Measurements from ENCODE around the gene PCDHA11. TPM values are rescaled to one million over a fixed set of nuclear protein-coding genes. Genes with fewer than 3 reads are reported as not detected.

PCDHA11 gene, protein sequence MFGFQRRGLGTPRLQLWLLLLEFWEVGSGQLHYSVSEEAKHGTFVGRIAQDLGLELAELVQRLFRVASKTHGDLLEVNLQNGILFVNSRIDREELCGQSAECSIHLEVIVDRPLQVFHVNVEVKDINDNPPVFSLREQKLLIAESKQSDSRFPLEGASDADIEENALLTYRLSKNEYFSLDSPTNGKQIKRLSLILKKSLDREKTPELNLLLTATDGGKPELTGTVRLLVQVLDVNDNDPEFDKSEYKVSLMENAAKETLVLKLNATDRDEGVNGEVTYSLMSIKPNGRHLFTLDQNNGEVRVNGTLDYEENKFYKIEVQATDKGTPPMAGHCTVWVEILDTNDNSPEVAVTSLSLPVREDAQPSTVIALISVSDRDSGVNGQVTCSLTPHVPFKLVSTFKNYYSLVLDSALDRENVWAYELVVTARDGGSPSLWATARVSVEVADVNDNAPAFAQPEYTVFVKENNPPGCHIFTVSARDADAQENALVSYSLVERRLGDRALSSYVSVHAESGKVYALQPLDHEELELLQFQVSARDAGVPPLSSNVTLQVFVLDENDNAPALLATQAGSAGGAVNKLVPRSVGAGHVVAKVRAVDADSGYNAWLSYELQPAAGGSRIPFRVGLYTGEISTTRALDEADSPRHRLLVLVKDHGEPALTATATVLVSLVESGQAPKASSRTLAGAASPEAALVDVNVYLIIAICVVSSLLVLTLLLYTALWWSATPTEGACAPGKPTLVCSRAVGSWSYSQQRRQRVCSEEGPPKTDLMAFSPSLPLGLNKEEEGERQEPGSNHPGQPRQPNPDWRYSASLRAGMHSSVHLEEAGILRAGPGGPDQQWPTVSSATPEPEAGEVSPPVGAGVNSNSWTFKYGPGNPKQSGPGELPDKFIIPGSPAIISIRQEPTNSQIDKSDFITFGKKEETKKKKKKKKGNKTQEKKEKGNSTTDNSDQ
- total RNA-seq (2022; extraction: Qiagen RNA extraction; ENCODE audit: low read depth): 0.12 to 0.43 TPM (median 0.18 TPM) in 5 replicates

DNA sequence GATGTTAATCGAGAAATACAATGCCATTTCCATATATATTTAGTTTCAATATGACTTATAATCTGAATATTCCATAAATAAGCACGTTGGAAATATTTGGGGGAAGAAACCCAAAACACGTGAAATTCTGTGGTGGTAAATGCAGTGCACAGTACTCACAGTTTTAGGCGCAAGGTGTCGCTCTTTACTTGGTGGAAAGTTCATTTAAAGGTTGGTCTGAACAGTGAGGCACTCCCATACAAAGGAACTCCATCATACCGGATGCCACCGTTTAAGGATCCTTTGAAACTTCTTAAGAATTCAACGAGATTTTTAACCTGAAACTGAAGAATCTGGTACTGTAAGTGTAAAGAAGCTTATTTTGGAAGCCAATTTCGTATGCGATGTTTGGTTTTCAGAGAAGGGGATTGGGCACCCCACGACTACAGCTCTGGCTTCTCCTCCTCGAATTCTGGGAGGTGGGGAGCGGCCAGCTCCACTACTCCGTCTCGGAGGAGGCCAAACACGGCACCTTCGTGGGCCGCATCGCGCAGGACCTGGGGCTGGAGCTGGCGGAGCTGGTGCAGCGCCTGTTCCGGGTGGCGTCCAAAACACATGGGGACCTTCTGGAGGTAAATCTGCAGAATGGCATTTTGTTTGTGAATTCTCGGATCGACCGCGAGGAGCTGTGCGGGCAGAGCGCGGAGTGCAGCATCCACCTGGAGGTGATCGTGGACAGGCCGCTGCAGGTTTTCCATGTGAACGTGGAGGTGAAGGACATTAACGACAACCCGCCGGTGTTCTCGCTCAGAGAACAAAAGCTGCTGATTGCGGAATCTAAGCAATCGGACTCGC lies at the start of gene PCDHA11:
TSS of gene PCDHA11 (plus strand) at position 237 of the 834 bp plus-strand sequence. CDS start at position 384, 147 bp downstream.

DNA sequence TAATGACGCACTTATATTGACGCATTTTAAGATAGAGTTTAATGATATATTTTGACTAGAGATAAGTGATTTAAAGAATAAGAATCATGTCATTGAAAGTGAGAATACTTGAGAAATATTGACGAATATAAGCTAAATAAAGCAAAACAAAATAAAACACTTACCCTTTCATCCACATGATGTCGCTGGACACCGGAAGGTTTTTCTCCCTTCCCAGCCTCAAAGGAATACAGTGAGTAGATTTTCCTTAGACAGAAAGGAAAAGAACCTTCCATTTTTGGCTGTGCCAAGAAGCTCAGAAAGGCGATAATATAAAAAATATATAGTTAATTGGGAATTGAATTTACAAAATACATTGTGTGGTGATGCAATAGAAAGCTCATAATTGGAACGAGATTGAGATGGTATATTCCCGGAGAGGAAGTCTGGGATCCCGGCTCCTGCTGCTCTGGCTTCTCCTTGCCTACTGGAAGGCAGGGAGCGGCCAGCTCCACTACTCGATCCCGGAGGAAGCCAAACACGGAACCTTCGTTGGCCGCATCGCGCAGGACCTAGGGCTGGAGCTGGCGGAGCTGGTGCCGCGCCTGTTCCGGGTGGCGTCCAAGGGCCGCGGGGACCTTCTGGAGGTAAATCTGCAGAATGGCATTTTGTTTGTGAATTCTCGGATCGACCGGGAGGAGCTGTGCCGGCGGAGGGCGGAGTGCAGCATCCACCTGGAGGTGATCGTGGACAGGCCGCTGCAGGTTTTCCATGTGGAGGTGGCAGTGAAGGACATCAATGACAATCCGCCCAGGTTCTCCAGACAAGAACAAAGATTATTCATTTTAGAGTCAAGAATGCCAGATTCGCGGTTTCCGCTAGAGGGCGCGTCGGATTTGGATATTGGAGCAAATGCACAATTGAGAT lies 47.1 kb upstream of the PCDHA11 start, which contains the start of gene PCDHA5:
TSS of gene PCDHA5 (plus strand) at position 239 of the 906 bp plus-strand sequence.

DNA sequence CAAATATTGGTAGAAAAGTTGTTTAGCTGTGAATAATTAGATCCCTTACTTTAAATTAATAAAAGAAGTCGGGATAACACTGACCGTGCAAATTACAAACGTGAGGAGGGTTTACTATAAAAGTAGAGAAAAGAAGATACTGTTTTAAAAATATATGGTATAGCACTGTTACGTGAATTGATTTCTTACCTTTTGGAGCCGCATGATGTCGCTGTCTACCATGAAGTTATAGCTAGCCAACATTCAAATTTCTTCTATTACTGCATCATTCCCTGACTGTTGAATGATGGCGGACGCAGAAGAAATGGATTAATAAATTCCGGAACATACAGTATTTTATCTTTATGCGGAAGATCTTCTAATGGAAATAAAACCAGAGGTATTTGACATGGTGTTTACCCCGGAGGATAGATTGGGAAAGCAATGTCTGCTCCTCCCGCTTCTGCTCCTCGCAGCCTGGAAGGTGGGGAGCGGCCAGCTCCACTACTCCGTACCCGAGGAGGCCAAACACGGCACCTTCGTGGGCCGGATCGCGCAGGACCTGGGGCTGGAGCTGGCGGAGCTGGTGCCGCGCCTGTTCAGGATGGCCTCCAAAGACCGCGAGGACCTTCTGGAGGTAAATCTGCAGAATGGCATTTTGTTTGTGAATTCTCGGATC lies 40.9 kb upstream of the PCDHA11 start, which contains the start of gene PCDHA6:
TSS of gene PCDHA6 (plus strand) at position 257 of the 658 bp plus-strand sequence. CDS start at position 389, 132 bp downstream.

DNA sequence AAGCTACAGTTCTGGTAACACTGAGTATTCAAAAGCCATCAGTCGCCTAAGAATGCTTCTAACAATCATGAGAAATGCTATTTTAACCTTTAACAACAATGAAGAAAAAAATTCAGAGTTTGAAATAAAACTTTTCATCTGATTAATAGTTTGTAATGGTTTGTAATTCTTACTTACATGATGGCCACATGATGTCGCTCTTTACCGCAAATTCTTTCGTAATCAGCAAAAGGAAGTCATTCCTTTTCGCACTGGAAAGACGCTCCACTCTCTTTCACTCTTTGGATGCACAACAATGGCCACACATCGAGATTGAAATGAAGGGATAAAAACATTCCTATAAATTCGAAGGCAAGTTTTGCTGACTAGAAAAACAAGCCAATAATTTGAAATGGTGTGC lies 34.8 kb upstream of the PCDHA11 start, which contains the start of gene PCDHA7:
TSS of gene PCDHA7 (plus strand) at position 277 of the 400 bp plus-strand sequence. CDS start at position 392, 115 bp downstream.

DNA sequence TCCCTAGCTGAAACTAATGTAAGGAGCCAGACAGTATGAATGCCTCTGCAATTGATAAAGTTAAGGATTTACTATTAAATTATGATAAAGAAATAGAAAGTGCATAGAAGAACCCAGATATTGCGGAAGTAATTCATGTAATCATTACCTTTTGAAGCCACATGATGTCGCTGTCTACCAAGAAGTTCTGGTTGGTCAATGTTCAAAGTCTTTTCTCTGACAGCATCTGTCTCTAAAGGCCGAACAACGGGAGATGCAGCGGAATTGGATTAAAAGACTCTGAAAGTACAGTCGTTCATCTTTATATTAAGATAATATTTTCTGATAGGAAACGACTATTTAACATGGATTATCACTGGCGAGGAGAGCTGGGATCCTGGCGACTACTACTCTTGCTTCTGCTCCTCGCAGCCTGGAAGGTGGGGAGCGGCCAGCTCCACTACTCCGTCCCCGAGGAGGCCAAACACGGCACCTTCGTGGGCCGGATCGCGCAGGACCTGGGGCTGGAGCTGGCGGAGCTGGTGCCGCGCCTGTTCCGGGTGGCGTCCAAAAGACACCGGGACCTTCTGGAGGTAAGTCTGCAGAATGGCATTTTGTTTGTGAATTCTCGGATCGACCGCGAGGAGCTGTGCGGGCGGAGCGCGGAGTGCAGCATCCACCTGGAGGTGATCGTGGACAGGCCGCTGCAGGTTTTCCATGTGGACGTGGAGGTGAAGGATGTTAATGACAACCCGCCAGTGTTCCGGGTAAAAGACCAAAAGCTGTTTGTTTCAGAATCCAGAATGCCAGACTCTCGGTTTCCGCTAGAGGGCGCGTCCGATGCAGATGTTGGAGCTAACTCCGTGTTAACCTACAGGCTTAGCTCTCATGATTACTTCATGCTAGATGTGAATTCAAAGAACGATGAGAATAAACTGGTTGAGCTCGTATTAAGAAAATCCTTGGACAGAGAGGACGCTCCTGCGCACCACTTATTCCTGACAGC lies 27.5 kb upstream of the PCDHA11 start, which contains the start of gene PCDHA8:
TSS of gene PCDHA8 (plus strand) at position 210 of the 985 bp plus-strand sequence. CDS start at position 345, 135 bp downstream.

DNA sequence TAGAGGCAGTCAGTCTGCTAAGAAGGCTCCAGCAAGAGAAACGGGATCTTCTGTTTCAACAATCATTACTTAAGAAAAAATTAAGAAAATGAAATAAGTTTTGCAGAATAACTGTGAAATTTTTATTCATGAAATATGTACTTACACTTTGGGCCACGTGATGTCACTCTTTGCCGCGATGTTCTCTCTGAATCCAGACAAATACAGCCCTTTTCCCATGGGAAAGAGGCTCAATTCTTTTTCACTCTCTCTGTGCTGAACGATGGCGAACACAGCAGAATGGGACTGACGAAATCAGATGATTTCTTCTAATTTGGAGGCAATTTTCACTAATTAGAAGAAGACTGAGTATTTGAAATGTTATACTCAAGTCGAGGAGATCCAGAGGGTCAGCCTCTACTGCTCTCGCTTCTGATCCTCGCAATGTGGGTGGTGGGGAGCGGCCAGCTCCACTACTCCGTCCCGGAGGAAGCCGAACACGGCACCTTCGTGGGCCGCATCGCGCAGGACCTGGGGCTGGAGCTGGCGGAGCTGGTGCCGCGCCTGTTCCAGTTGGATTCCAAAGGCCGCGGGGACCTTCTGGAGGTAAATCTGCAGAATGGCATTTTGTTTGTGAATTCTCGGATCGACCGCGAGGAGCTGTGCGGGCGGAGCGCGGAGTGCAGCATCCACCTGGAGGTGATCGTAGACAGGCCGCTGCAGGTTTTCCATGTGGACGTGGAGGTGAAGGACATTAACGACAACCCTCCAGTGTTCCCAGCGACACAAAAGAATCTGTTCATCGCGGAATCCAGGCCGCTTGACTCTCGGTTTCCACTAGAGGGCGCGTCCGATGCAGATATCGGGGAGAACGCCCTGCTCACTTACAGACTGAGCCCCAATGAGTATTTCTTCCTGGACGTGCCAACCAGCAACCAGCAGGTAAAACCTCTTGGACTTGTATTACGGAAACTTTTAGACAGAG lies 20.3 kb upstream of the PCDHA11 start, which contains the start of gene PCDHA9:
TSS of gene PCDHA9 (plus strand) at position 244 of the 964 bp plus-strand sequence. CDS start at position 358, 114 bp downstream.

DNA sequence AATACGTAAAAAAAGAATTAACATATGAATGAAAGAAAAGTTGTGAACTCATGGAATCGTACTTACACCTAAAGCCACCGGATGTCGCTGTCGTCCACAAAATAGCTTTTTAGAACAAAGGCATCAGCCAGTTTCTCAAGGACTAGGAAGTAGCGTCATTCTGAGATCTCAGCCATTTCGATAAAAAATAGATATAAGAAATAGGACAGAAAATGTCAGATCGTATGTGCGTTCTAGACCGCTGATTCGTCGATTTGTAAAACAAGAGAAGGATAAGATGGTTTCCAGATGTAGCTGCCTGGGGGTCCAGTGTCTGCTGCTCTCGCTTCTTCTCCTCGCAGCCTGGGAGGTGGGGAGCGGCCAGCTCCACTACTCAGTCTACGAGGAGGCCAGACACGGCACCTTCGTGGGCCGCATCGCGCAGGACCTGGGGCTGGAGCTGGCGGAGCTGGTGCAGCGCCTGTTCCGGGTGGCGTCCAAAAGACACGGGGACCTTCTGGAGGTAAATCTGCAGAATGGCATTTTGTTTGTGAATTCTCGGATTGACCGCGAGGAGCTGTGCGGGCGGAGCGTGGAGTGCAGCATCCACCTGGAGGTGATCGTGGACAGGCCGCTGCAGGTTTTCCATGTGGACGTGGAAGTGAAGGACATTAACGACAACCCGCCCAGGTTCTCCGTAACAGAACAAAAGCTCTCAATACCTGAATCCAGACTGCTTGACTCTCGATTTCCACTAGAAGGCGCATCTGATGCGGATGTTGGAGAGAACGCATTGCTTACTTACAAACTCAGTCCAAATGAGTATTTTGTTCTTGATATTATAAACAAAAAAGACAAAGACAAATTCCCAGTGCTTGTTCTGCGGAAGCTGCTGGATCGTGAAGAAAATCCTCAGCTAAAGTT lies 12.7 kb upstream of the PCDHA11 start, which contains the start of gene PCDHA10:
TSS of gene PCDHA10 (plus strand) at position 126 of the 903 bp plus-strand sequence. CDS start at position 278, 152 bp downstream.

DNA sequence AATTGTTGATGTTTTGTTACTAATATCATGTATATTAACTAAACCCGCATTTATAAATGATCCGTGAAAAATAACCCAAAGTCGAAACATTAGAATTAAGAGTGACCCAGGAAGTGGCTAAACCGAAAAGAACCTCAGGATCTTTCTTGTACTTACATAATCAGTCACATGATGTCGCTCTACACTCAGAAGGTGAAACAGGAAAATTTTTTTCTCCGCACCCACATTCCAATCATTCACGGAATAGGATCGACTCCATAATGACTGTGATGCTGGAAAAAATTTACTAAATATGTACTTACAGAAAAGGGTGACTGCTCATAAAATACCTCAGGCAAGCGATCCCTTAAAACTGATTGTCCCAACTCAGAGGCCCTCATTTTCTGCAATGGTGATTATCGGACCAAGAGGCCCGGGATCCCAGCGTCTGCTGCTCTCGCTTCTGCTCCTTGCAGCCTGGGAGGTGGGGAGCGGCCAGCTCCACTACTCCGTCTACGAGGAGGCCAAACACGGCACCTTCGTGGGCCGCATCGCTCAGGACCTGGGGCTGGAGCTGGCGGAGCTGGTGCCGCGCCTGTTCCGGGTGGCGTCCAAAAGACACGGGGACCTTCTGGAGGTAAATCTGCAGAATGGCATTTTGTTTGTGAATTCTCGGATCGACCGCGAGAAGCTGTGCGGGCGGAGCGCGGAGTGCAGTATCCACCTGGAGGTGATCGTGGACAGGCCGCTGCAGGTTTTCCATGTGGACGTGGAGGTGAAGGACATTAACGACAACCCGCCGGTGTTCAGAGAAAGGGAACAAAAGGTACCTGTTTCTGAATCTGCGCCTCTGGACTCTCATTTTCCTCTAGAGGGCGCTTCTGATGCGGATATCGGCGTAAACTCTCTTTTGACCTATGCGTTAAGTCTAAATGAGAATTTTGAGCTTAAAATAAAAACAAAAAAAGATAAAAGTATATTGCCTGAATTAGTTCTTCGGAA lies 6.6 kb downstream of the PCDHA11 start, which contains the start of gene PCDHA12:
TSS of gene PCDHA12 (plus strand) at position 224 of the 981 bp plus-strand sequence. CDS start at position 389, 165 bp downstream.

DNA sequence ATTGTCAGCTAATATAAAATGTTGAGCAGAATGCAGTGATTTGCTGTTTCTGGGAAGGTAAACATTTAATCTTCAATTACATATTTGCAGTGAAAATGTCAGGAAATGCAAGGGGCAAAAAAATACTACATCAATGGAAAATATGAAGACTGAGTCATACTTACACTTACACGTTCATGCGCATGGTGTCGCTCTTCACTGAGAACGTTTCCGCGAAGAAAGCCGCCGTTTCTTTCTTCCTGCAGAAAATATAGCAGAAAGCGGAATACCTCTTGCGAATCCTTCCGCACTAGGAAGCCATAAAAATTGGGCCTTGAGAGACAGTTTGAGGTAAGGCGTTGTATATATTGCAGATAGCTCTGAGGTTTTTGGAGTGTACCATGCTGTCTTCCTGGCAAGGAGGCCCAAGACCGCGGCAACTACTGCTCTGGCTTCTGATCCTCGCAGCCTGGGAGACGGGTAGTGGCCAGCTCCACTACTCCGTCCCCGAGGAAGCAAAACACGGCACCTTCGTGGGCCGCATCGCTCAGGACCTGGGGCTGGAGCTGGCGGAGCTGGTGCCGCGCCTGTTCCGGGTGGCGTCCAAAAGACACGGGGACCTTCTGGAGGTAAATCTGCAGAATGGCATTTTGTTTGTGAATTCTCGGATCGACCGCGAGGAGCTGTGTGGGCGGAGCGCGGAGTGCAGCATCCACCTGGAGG lies 13.3 kb downstream of the PCDHA11 start, which contains the start of gene PCDHA13:
TSS of gene PCDHA13 (plus strand) at position 236 of the 702 bp plus-strand sequence. CDS start at position 381, 145 bp downstream.

Other genes starting within 250 kb of the PCDHA11 start
- 3.6 to 5.6 TPM (median 4.4 TPM) in 5 replicates for gene CD14, start 235.8 kb upstream of the PCDHA11 start, total RNA-seq (2022; extraction: Qiagen RNA extraction; ENCODE audit: low read depth)
- 9.6 to 15.1 TPM (median 13.0 TPM) in 5 replicates for gene TMCO6, start 229.5 kb upstream of the PCDHA11 start, total RNA-seq (2022; extraction: Qiagen RNA extraction; ENCODE audit: low read depth)
- gene NDUFA2, start 221.3 kb upstream of the PCDHA11 start, total RNA-seq (2022; extraction: Qiagen RNA extraction; ENCODE audit: low read depth): 108 to 128 TPM (median 123 TPM) in 5 replicates
- 94.9 to 140 TPM (median 98.2 TPM) in 5 replicates for gene IK, start 221.1 kb upstream of the PCDHA11 start, total RNA-seq (2022; extraction: Qiagen RNA extraction; ENCODE audit: low read depth)
- gene WDR55, start 204.1 kb upstream of the PCDHA11 start, total RNA-seq (2022; extraction: Qiagen RNA extraction; ENCODE audit: low read depth): 29.2 to 32.4 TPM (median 29.6 TPM) in 5 replicates
- gene DND1, start 195.4 kb upstream of the PCDHA11 start, total RNA-seq (2022; extraction: Qiagen RNA extraction; ENCODE audit: low read depth): 0.47 to 1.0 TPM (median 0.82 TPM) in 5 replicates
- gene HARS1, start 177.6 kb upstream of the PCDHA11 start, total RNA-seq (2022; extraction: Qiagen RNA extraction; ENCODE audit: low read depth): 81.3 to 85.6 TPM (median 83.4 TPM) in 5 replicates
- gene HARS2, start 177.5 kb upstream of the PCDHA11 start, total RNA-seq (2022; extraction: Qiagen RNA extraction; ENCODE audit: low read depth): 34.5 to 44.5 TPM (median 38.9 TPM) in 5 replicates
- 81.8 to 121 TPM (median 90.3 TPM) in 5 replicates for gene ZMAT2, start 168.5 kb upstream of the PCDHA11 start, total RNA-seq (2022; extraction: Qiagen RNA extraction; ENCODE audit: low read depth)
- gene PCDHA1, start 82.8 kb upstream of the PCDHA11 start, total RNA-seq (2022; extraction: Qiagen RNA extraction; ENCODE audit: low read depth): 0.12 to 0.23 TPM (median 0.21 TPM) in 5 replicates
- gene PCDHA2, start 74.1 kb upstream of the PCDHA11 start, total RNA-seq (2022; extraction: Qiagen RNA extraction; ENCODE audit: low read depth): 0.03 to 0.10 TPM (median 0.05 TPM) in 5 replicates
- gene PCDHA3, start 67.9 kb upstream of the PCDHA11 start, total RNA-seq (2022; extraction: Qiagen RNA extraction; ENCODE audit: low read depth): 0.74 to 1.1 TPM (median 0.91 TPM) in 5 replicates
- gene PCDHA4, start 61.9 kb upstream of the PCDHA11 start, total RNA-seq (2022; extraction: Qiagen RNA extraction; ENCODE audit: low read depth): 1.4 to 2.0 TPM (median 1.7 TPM) in 5 replicates
- 0.44 to 0.75 TPM (median 0.63 TPM) in 5 replicates for gene PCDHA5, start 47.3 kb upstream of the PCDHA11 start, total RNA-seq (2022; extraction: Qiagen RNA extraction; ENCODE audit: low read depth)
- gene PCDHA6, start 41.0 kb upstream of the PCDHA11 start, total RNA-seq (2022; extraction: Qiagen RNA extraction; ENCODE audit: low read depth): 0.07 to 0.09 TPM (median 0.09 TPM) in 3 of 5 replicates, not detected in the others
- 0.08 to 0.22 TPM (median 0.13 TPM) in 5 replicates for gene PCDHA7, start 34.7 kb upstream of the PCDHA11 start, total RNA-seq (2022; extraction: Qiagen RNA extraction; ENCODE audit: low read depth)
- 0.06 to 0.08 TPM (median 0.07 TPM) in 4 of 5 replicates, not detected in the other for gene PCDHA8, start 27.8 kb upstream of the PCDHA11 start, total RNA-seq (2022; extraction: Qiagen RNA extraction; ENCODE audit: low read depth)
- gene PCDHA9, start 20.6 kb upstream of the PCDHA11 start, total RNA-seq (2022; extraction: Qiagen RNA extraction; ENCODE audit: low read depth): not detected in 5 replicates
- gene PCDHA10, start 13.1 kb upstream of the PCDHA11 start, total RNA-seq (2022; extraction: Qiagen RNA extraction; ENCODE audit: low read depth): 0.01 to 0.02 TPM in 2 of 5 replicates, not detected in the others
- gene PCDHA12, start 6.4 kb downstream of the PCDHA11 start, total RNA-seq (2022; extraction: Qiagen RNA extraction; ENCODE audit: low read depth): 2.5 to 2.9 TPM (median 2.5 TPM) in 5 replicates
- gene PCDHA13, start 13.2 kb downstream of the PCDHA11 start, total RNA-seq (2022; extraction: Qiagen RNA extraction; ENCODE audit: low read depth): 0.06 to 0.10 TPM (median 0.07 TPM) in 4 of 5 replicates, not detected in the other
- 1.1 to 1.4 TPM (median 1.2 TPM) in 5 replicates for gene PCDHAC1, start 57.3 kb downstream of the PCDHA11 start, total RNA-seq (2022; extraction: Qiagen RNA extraction; ENCODE audit: low read depth)
- 2.3 to 4.8 TPM (median 2.6 TPM) in 5 replicates for gene PCDHAC2, start 97.5 kb downstream of the PCDHA11 start, total RNA-seq (2022; extraction: Qiagen RNA extraction; ENCODE audit: low read depth)
- gene PCDHB1, start 182.4 kb downstream of the PCDHA11 start, total RNA-seq (2022; extraction: Qiagen RNA extraction; ENCODE audit: low read depth): not detected in 5 replicates
- 2.7 to 5.4 TPM (median 3.7 TPM) in 5 replicates for gene PCDHB2, start 225.7 kb downstream of the PCDHA11 start, total RNA-seq (2022; extraction: Qiagen RNA extraction; ENCODE audit: low read depth)
- 0.02 to 0.06 TPM (median 0.05 TPM) in 3 of 5 replicates, not detected in the others for gene PCDHB3, start 231.5 kb downstream of the PCDHA11 start, total RNA-seq (2022; extraction: Qiagen RNA extraction; ENCODE audit: low read depth)

Measured in A549 treated with CpdA at 1 μM for 4 hours (cell line).